GM20000 (cell line): Measurements from ENCODE around the gene CCDC167.

Experiments used
- DNase-seq: peaks from one replicate; pipeline ENCODE4 v3.0.0; 2012; ENCODE audit warnings: low spot score
- CTCF ChIP-seq: IDR thresholded peaks from 2 replicates; pipeline ENCODE4 v1.5.1; 2012; ENCODE audit warnings: mild to moderate bottlenecking, control low read depth; ENCODE audit errors: extremely low read depth, missing control alignments

The CCDC167 gene

GRCh38 chr6:37477656-37478435, 21.8 kb downstream of the CCDC167 start:
- TF ChIP-seq CTCF = no peak
- no peak for DNase-seq

- DNase-seq = no peak
- no peak for TF ChIP-seq CTCF
Measured at GRCh38 chr6:37477191-37477590, 22.5 kb downstream of the CCDC167 start.

GRCh38 chr6:37474316-37474715, 25.4 kb downstream of the CCDC167 start:
- TF ChIP-seq CTCF = no peak
- no peak for DNase-seq

GRCh38 chr6:37473364-37474095, 26.2 kb downstream of the CCDC167 start:
- DNase-seq = no peak
- TF ChIP-seq CTCF = no peak

- TF ChIP-seq CTCF = no peak
- DNase-seq = no peak
Measured at GRCh38 chr6:37467718-37468117, 32.0 kb downstream of the CCDC167 start.

- DNase-seq = no peak
- no peak for TF ChIP-seq CTCF
Measured at GRCh38 chr6:37463110-37463509, 36.6 kb downstream of the CCDC167 start.

- no peak for TF ChIP-seq CTCF
- no peak for DNase-seq
Measured at GRCh38 chr6:37460805-37461204, 38.9 kb downstream of the CCDC167 start.
